Loucy (cell line): ENCODE measurements around the gene CYP2A13.

ENCODE experiments used
- CTCF ChIP-seq: fragments of 200-600 bp; sonication (generic); conservative IDR thresholded peaks from 2 replicates; pipeline ENCODE4 v1.5.1; 2014; ENCODE audit warnings: mild to moderate bottlenecking, antibody characterized with exemption, low read length
- EZH2phosphoT487 ChIP-seq: fragments of 200-600 bp; IDR thresholded peaks from 2 replicates; pipeline ENCODE4 v1.6.1; 2018; ENCODE audit warnings: antibody characterized with exemption, mild to moderate bottlenecking, moderate library complexity, borderline replicate concordance

GRCh38 chr19:41144403-41144802, 56.2 kb downstream of the CYP2A13 start:
- TF ChIP-seq CTCF (peak; percentile 87), EZH2phosphoT487 (no peak)
